Mammary epithelial cell (primary cell): ENCODE data around the gene CCDC85C.

Experiments
- CTCF ChIP-seq, 2 donors: IDR thresholded peaks in 1 of 2; conservative IDR thresholded peaks in 1 of 2; 2 replicates each; pipeline ENCODE4 v1.5.1; 2011 to 2012; ENCODE audit warnings: inconsistent platforms in 2 of 2, low read length in 2 of 2, mild to moderate bottlenecking in 2 of 2, control low read depth in 1 of 2, low read depth in 1 of 2; ENCODE audit not compliant: insufficient read depth in 1 of 2; ENCODE audit errors: extremely low read depth in 1 of 2
- EZH2 ChIP-seq: IDR thresholded peaks from 2 replicates; pipeline ENCODE4 v1.6.1; 2012; ENCODE audit warnings: low read length, inconsistent platforms, borderline replicate concordance

GRCh38 chr14:99570544-99571302 lies 33.3 kb downstream of the CCDC85C start:
- TF ChIP-seq EZH2 (no peak), CTCF (conservative IDR thresholded peaks at IDR 0.05 in 1 of 2, IDR thresholded peaks at IDR 0.05 in 1 of 2; ENCODE audit: extremely low read depth in 1 of 2, insufficient read depth in 1 of 2, low read depth in 1 of 2, low read length in 2 of 2) (no peak)
